HG03575 (cell line): ENCODE data around the gene GRIPAP1.

Source experiments
- ATAC-seq: cut with Tn5 transposase; IDR thresholded peaks from one replicate; pipeline ENCODE4 v1.9.1; 2021; ENCODE audit not compliant: unreplicated experiment, insufficient number of reproducible peaks, low FRiP score; ENCODE audit errors: extremely low read depth

Gene GRIPAP1

GRCh38 chrX:49002091-49002935 lies at the start of gene GRIPAP1:
Gene GRIPAP1, minus strand, starts transcription at chrX:49002264. Its CDS starts 35 bp downstream, at chrX:49002229.
- ATAC-seq = peak; percentile 48

- no peak for ATAC-seq
These were observed 41.9 kb upstream of the GRIPAP1 start for GRCh38 chrX:49043987-49044281.

- ATAC-seq = peak; percentile 52
These were observed 41.3 kb upstream of the GRIPAP1 start, which contains the start of gene TFE3 for GRCh38 chrX:49043220-49043986. Gene TFE3, minus strand, starts transcription at chrX:49043357. Its CDS starts 131 bp downstream, at chrX:49043226.

GRCh38 chrX:49042581-49043219 lies 40.6 kb upstream of the GRIPAP1 start:
- ATAC-seq = no peak

GRCh38 chrX:49041744-49042580 lies 39.9 kb upstream of the GRIPAP1 start:
- ATAC-seq = no peak

GRCh38 chrX:49040376-49040955 lies 38.4 kb upstream of the GRIPAP1 start:
- ATAC-seq = no peak

- ATAC-seq = no peak
These were observed 37.7 kb upstream of the GRIPAP1 start for GRCh38 chrX:49039598-49040375.

- no peak for ATAC-seq
These were observed 35.9 kb upstream of the GRIPAP1 start for GRCh38 chrX:49037883-49038475.

- ATAC-seq = no peak
These were observed 28.2 kb upstream of the GRIPAP1 start for GRCh38 chrX:49030283-49030682.

GRCh38 chrX:49029876-49030275 lies 27.8 kb upstream of the GRIPAP1 start:
- ATAC-seq = no peak

GRCh38 chrX:49019599-49020249 lies 17.7 kb upstream of the GRIPAP1 start:
- ATAC-seq = no peak

GRCh38 chrX:49019050-49019449 lies 17.0 kb upstream of the GRIPAP1 start:
- ATAC-seq = no peak

GRCh38 chrX:49003696-49004095 lies 1.6 kb upstream of the GRIPAP1 start:
- no peak for ATAC-seq

- ATAC-seq = no peak
These were observed 458 bp downstream of the GRIPAP1 start for GRCh38 chrX:49001521-49002090.

GRCh38 chrX:49000636-49001035 lies 1.4 kb downstream of the GRIPAP1 start:
- ATAC-seq = no peak

- ATAC-seq = no peak
These were observed 3.0 kb downstream of the GRIPAP1 start for GRCh38 chrX:48999030-48999429.

GRCh38 chrX:48998391-48998790 lies 3.7 kb downstream of the GRIPAP1 start:
- ATAC-seq = no peak
